H1 (cell line): ENCODE results near the gene SMG1. TPM values are rescaled to one million over a fixed set of nuclear protein-coding genes. Genes with fewer than 3 reads are reported as not detected.

Experiments used
- CTCF ChIA-PET: fragments of 300-600 bp; sonication (Branson Sonifier 250); formaldehyde crosslinking; loops from one replicate; lab custom pipeline; 2021; ENCODE audit not compliant: partially characterized antibody; lab: Charles Lee
- POLR2A ChIA-PET: fragments of 300-600 bp; sonication (Branson Sonifier 250); formaldehyde crosslinking; loops from one replicate; lab custom pipeline; 2021; ENCODE audit warnings: inconsistent platforms; ENCODE audit not compliant: partially characterized antibody; lab: Charles Lee
- DNase-seq, 2 experiments: peaks; one replicate each; pipeline versions ENCODE4 v3.0.0 to v3.0.0-alpha.2; 2010 to 2022; ENCODE audit warnings: low spot score in 2 of 2, low read depth in 1 of 2, mixed read lengths in 1 of 2
- FAIRE-seq: peaks from 2 replicates; lab custom pipeline; 2011; peaks lifted over from hg19 to GRCh38; lab: Jason Lieb, UNC
- H2AFZ ChIP-seq: 2 replicates; pipeline ENCODE4 v1.8.1; 2012; ENCODE audit warnings: low read length, inconsistent platforms
- H2AK5ac ChIP-seq: 2 replicates; pipeline ENCODE4 v1.6.1; 2013; ENCODE audit warnings: low read depth, low read length
- H2BK120ac ChIP-seq: replicated peaks from 2 replicates; pipeline ENCODE3; 2013; ENCODE audit warnings: low read depth, low read length, inconsistent platforms
- H2BK12ac ChIP-seq: 2 replicates; pipeline ENCODE4 v1.6.1; 2013; ENCODE audit warnings: low read depth, low read length
- H2BK15ac ChIP-seq: 2 replicates; pipeline ENCODE4 v1.6.1; 2013; ENCODE audit warnings: low read length
- H2BK20ac ChIP-seq: 2 replicates; pipeline ENCODE4 v1.6.1; 2013; ENCODE audit warnings: low read length
- H2BK5ac ChIP-seq: 2 replicates; pipeline ENCODE4 v1.6.1; 2013; ENCODE audit warnings: low read depth, low read length
- H3K14ac ChIP-seq: 2 replicates; pipeline ENCODE4 v1.6.1; 2013; ENCODE audit warnings: inconsistent platforms; ENCODE audit not compliant: insufficient read length
- H3K18ac ChIP-seq: 2 replicates; pipeline ENCODE4 v1.6.1; 2013; ENCODE audit warnings: low read length; ENCODE audit errors: extremely low read depth
- H3K23ac ChIP-seq: 2 replicates; pipeline ENCODE4 v1.6.1; 2013; ENCODE audit warnings: inconsistent platforms; ENCODE audit not compliant: insufficient read length
- H3K23me2 ChIP-seq: 2 replicates; pipeline ENCODE4 v1.6.1; 2013; ENCODE audit warnings: low read depth, low read length
- H3K27ac ChIP-seq: 2 replicates; pipeline ENCODE4 v1.6.1; 2011; ENCODE audit warnings: low read depth, low read length, inconsistent platforms
- H3K27me3 ChIP-seq, 4 experiments: replicated peaks in 1 of 4; 1 replicate in 1 of 4; 2 replicates in 3 of 4; pipeline versions ENCODE4 v1.6.1 to v1.8.1; 2011 to 2013; ENCODE audit warnings: low read length in 3 of 4, mild to moderate bottlenecking in 3 of 4, inconsistent platforms in 2 of 4, mixed read lengths in 2 of 4, moderate library complexity in 1 of 4; ENCODE audit not compliant: control insufficient read depth in 3 of 4, insufficient read depth in 3 of 4; ENCODE audit errors: extremely low read depth in 1 of 4
- H3K36me3 ChIP-seq, 4 experiments: 2 replicates each; pipeline versions ENCODE4 v1.6.1 to v1.8.1; 2011 to 2013; ENCODE audit warnings: mild to moderate bottlenecking in 4 of 4, low read length in 3 of 4, moderate library complexity in 2 of 4, control low read depth in 1 of 4, inconsistent platforms in 1 of 4; ENCODE audit not compliant: insufficient read depth in 4 of 4, control insufficient read depth in 2 of 4
- H3K4ac ChIP-seq: replicated peaks from 2 replicates; pipeline ENCODE3; 2013; ENCODE audit warnings: low read length, low read depth, mixed read lengths, inconsistent platforms; ENCODE audit not compliant: insufficient read length
- H3K4me1 ChIP-seq, 4 experiments: replicated peaks in 1 of 4; 1 replicate in 1 of 4; 2 replicates in 3 of 4; pipeline versions ENCODE4 v1.6.1 to v1.8.1; 2011 to 2013; ENCODE audit warnings: low read length in 3 of 4, inconsistent platforms in 2 of 4, mixed read lengths in 1 of 4; ENCODE audit not compliant: insufficient read depth in 4 of 4, control insufficient read depth in 3 of 4
- H3K4me2 ChIP-seq, 2 experiments: 2 replicates each; pipeline versions ENCODE4 v1.6.1 to v1.8.1; 2011 to 2013; ENCODE audit warnings: low read depth in 2 of 2, low read length in 2 of 2, control low read depth in 1 of 2, inconsistent platforms in 1 of 2, mild to moderate bottlenecking in 1 of 2; ENCODE audit not compliant: insufficient read depth in 1 of 2
- H3K4me3 ChIP-seq, 4 experiments: fragments of 200-600, 300-600 bp in 1 of 4; sonication (generic), shearing (Covaris generic), sonication (Bioruptor Twin) in 1 of 4; 2 replicates each; pipeline versions ENCODE4 v1.5.1 to v1.8.1; 2011 to 2016; ENCODE audit warnings: low read length in 4 of 4, low read depth in 3 of 4, control low read depth in 2 of 4, inconsistent platforms in 2 of 4, mild to moderate bottlenecking in 2 of 4, mixed read lengths in 1 of 4, moderate library complexity in 1 of 4; ENCODE audit not compliant: insufficient read depth in 2 of 4; ENCODE audit errors: extremely low read depth in 1 of 4
- H3K56ac ChIP-seq: replicated peaks from 2 replicates; pipeline ENCODE3; 2013; ENCODE audit warnings: low read depth, mild to moderate bottlenecking, mixed read lengths, low read length, inconsistent platforms; ENCODE audit not compliant: insufficient read length
- H3K79me1 ChIP-seq: 2 replicates; pipeline ENCODE4 v1.6.1; 2013; ENCODE audit warnings: low read depth, low read length, control low read depth
- H3K79me2 ChIP-seq, 2 experiments: 2 replicates each; pipeline versions ENCODE4 v1.6.1 to v1.8.1; 2012 to 2013; ENCODE audit warnings: low read length in 2 of 2, mild to moderate bottlenecking in 2 of 2, inconsistent platforms in 1 of 2; ENCODE audit not compliant: insufficient read depth in 2 of 2, control insufficient read depth in 1 of 2
- H3K9ac ChIP-seq, 4 experiments: replicated peaks in 1 of 4; 1 replicate in 1 of 4; 2 replicates in 3 of 4; pipeline versions ENCODE4 v1.6.1 to v1.8.1; 2011 to 2013; ENCODE audit warnings: low read depth in 3 of 4, low read length in 3 of 4, control low read depth in 2 of 4, mild to moderate bottlenecking in 2 of 4, moderate library complexity in 2 of 4, inconsistent platforms in 1 of 4; ENCODE audit errors: extremely low read depth in 1 of 4
- H3K9me3 ChIP-seq, 2 experiments: 2 replicates each; pipeline versions ENCODE4 v1.6.1 to v1.8.1; 2012 to 2013; ENCODE audit warnings: mild to moderate bottlenecking in 2 of 2, moderate library complexity in 2 of 2, control low read depth in 1 of 2, inconsistent platforms in 1 of 2, low read depth in 1 of 2, low read length in 1 of 2, mixed read lengths in 1 of 2; ENCODE audit not compliant: insufficient read depth in 2 of 2
- H4K20me1 ChIP-seq, 2 experiments: replicated peaks in 1 of 2; 2 replicates each; pipeline versions ENCODE3 to v1.8.1; 2011 to 2013; ENCODE audit warnings: inconsistent platforms in 2 of 2, low read length in 2 of 2, mild to moderate bottlenecking in 1 of 2; ENCODE audit not compliant: insufficient read depth in 2 of 2, control insufficient read depth in 1 of 2
- H4K5ac ChIP-seq: 2 replicates; pipeline ENCODE4 v1.6.1; 2013; ENCODE audit warnings: low read length, low read depth, mixed read lengths, inconsistent platforms; ENCODE audit not compliant: insufficient read length
- H4K8ac ChIP-seq: 2 replicates; pipeline ENCODE4 v1.8.0; 2013; ENCODE audit warnings: mild to moderate bottlenecking, moderate library complexity, low read length, inconsistent platforms; ENCODE audit not compliant: insufficient read depth; ENCODE audit errors: extremely low read depth
- H4K91ac ChIP-seq: replicated peaks from 2 replicates; pipeline ENCODE3; 2013; ENCODE audit warnings: low read length, mixed read lengths, inconsistent platforms; ENCODE audit not compliant: insufficient read length
- CHD1 ChIP-seq: IDR thresholded peaks from 2 replicates; pipeline ENCODE4 v1.6.1; 2012; ENCODE audit warnings: low read depth, low read length, improper control_type of control experiment
- CTCF ChIP-seq, 3 experiments: IDR thresholded peaks; 1 replicate in 2 of 3; 2 replicates in 1 of 3; pipeline versions ENCODE4 v1.5.1 to v1.6.1; 2011; ENCODE audit warnings: low read length in 3 of 3, mild to moderate bottlenecking in 3 of 3, inconsistent platforms in 2 of 3, low read depth in 1 of 3, moderate library complexity in 1 of 3; ENCODE audit not compliant: insufficient read depth in 1 of 3; ENCODE audit errors: control extremely low read depth in 1 of 3
- FOSL1 ChIP-seq: IDR thresholded peaks from 2 replicates; pipeline ENCODE4 v1.6.1; 2011; ENCODE audit warnings: mild to moderate bottlenecking, low read depth, low read length, moderate library complexity; ENCODE audit not compliant: insufficient read depth
- GABPA ChIP-seq: IDR thresholded peaks from 2 replicates; pipeline ENCODE4 v1.6.1; 2011; ENCODE audit warnings: mild to moderate bottlenecking, low read length, moderate library complexity, borderline replicate concordance; ENCODE audit not compliant: insufficient read depth
- JUND ChIP-seq: IDR thresholded peaks from 2 replicates; pipeline ENCODE4 v1.6.1; 2011; ENCODE audit warnings: mild to moderate bottlenecking, improper control_type of control experiment, low read length
- POLR2A ChIP-seq, 2 experiments: IDR thresholded peaks; 1 replicate in 1 of 2; 2 replicates in 1 of 2; pipeline ENCODE4 v1.6.1; 2011; ENCODE audit warnings: low read depth in 2 of 2, low read length in 2 of 2, mild to moderate bottlenecking in 2 of 2; ENCODE audit errors: control extremely low read depth in 1 of 2
- RAD21 ChIP-seq, 2 experiments: IDR thresholded peaks in 1 of 2; conservative IDR thresholded peaks in 1 of 2; 2 replicates each; pipeline ENCODE4 v1.6.1; 2011; ENCODE audit warnings: low read depth in 2 of 2, low read length in 2 of 2, improper control_type of control experiment in 1 of 2, inconsistent platforms in 1 of 2, mild to moderate bottlenecking in 1 of 2, moderate library complexity in 1 of 2
- SP4 ChIP-seq: IDR thresholded peaks from 2 replicates; pipeline ENCODE4 v1.6.1; 2012; ENCODE audit warnings: low read length, inconsistent platforms
- YY1 ChIP-seq: IDR thresholded peaks from 2 replicates; pipeline ENCODE4 v1.6.1; 2011; ENCODE audit warnings: low read depth, mild to moderate bottlenecking, low read length
- ZNF274 ChIP-seq: IDR thresholded peaks from 2 replicates; pipeline ENCODE4 v1.7.0; 2012; ENCODE audit warnings: low read length, borderline replicate concordance; ENCODE audit errors: extremely low read depth
- WGBS, 2 experiments: shearing (Covaris generic) in 1 of 2; methylation state at CpG; one replicate each; pipeline versions ENCODE4 v1.1.6 to v1.1.7; 2013 to 2015; ENCODE audit warnings: low lambda C conversion rate in 2 of 2, mixed read lengths in 2 of 2, inconsistent platforms in 1 of 2, low coverage in 1 of 2, missing lambda C conversion rate in 1 of 2; ENCODE audit not compliant: insufficient replicate concordance in 2 of 2, insufficient coverage in 1 of 2, insufficient read length in 1 of 2; ENCODE audit errors: extremely low coverage in 1 of 2, missing lambda C conversion rate in 1 of 2; 5-methylcytosine and 5-hydroxymethylcytosine counted together
- polyA plus RNA-seq, 7 experiments: library from polyadenylated mRNA; depleted of rRNA in 3 of 7; stranded (reverse) in 5 of 7; unstranded in 2 of 7; fragments of >200 nt in 5 of 7; fragments of 200-250 nt in 2 of 7; gene quantifications; 1 replicate in 5 of 7; 2 replicates in 1 of 7; 4 replicates in 1 of 7; pipeline versions ENCODE4 v1.2.1 to v1.2.3, GENCODE V29; 2011 to 2013; ENCODE audit warnings: missing spikeins in 2 of 7, mixed read lengths in 2 of 7
- total RNA-seq: library from RNA; stranded (reverse); fragmentation: NEBNext Ultra II Directional; extraction: Animal tissue kit (Norgen Biotek cat#: 25700); gene quantifications from 2 replicates; pipeline ENCODE4 v1.2.1, GENCODE V29; 2021
- TF ChIP-seq, protein P1 (sequence below): IDR thresholded peaks from 2 replicates; pipeline ENCODE4 v1.6.1; 2011; ENCODE audit warnings: low read depth, mild to moderate bottlenecking, low read length; ENCODE audit not compliant: insufficient read depth

SMG1 gene
- total and polyA plus RNA-seq, 2 of the 8 experiments (the other 6 are each of a cell fraction or from before 2014, with no cell fraction given), result 14.9 to 90.6 TPM

- no peaks in the 10 kb centered on the region; a peak in 1 of 7 replicates for H3K4me1 ChIP-seq
- H2BK12ac ChIP-seq, result no peak overlapping the region
- no peak overlapping the region for H3K56ac ChIP-seq
- H4K5ac ChIP-seq, result no peak overlapping the region
- no peak overlapping the region for H2BK120ac ChIP-seq
- H3K9ac ChIP-seq, result no peak overlapping the region
- ChIA-PET POLR2A (interaction anchor here (0.9 to 1.6 kb wide), 2 partner anchors 25 to 168 kb away, joined by 3 read pairs; partner anchors contain the start of genes RPS15A and TMC7), CTCF (interaction anchor here (0.6 to 1.5 kb wide), 6 partner anchors 11 to 140 kb away, joined by 3 to 4 read pairs (median 3); no protein-coding TSS in a partner anchor)
- H4K20me1 ChIP-seq, result no peaks in the 10 kb centered on the region
- no peak overlapping the region for H3K14ac ChIP-seq
- FAIRE-seq (no peak), DNase-seq (no peak)
- H3K27ac ChIP-seq, result no peak overlapping the region
- no peaks in the 10 kb centered on the region for H3K36me3 ChIP-seq
- no peak overlapping the region for H3K4me3 ChIP-seq
- H2AK5ac ChIP-seq, result no peak overlapping the region
- H2BK20ac ChIP-seq, result no peak overlapping the region
- no peaks in the 10 kb centered on the region for H3K9me3 ChIP-seq
- no peak overlapping the region for H4K91ac ChIP-seq
- no peaks in the 10 kb centered on the region for H3K23me2 ChIP-seq
- H3K79me2 ChIP-seq, result no peaks in the 10 kb centered on the region
- 0 out of 2 replicates have a peak overlapping the region, but pooled peaks have one; percentile 61 for H2AFZ ChIP-seq
- WGBS, 2 experiments, result 76% methylated on average over 2 of the region's 2 CpGs; no CpG with 5 or more reads in 1 of the 2 experiments
- H3K4me2 ChIP-seq, result no peak overlapping the region
- H2BK5ac ChIP-seq, result no peak overlapping the region
- no peak overlapping the region for H3K23ac ChIP-seq
- 0 out of 7 replicates have a peak, but pooled peaks cover 0 to 3% (median 0%) of the 10 kb centered on the region in 4 experiments for H3K27me3 ChIP-seq
- H3K4ac ChIP-seq, result no peak overlapping the region
- no peaks in the 10 kb centered on the region for H3K79me1 ChIP-seq
- H4K8ac ChIP-seq, result no peak overlapping the region
- H2BK15ac ChIP-seq, result no peak overlapping the region
- no peak overlapping the region for H3K18ac ChIP-seq
- TF ChIP-seq POLR2A (IDR thresholded peaks at IDR 0.05; ENCODE audit: control extremely low read depth in 1 of 2, low read depth in 2 of 2, low read length in 2 of 2) (no peak), CTCF (IDR thresholded peaks at IDR 0.05; ENCODE audit: control extremely low read depth in 1 of 3, insufficient read depth in 1 of 3, low read depth in 1 of 3, low read length in 3 of 3) (no peak), GABPA (no peak), RAD21 (IDR thresholded peaks at IDR 0.05 in 1 of 2, conservative IDR thresholded peaks at IDR 0.05 in 1 of 2; ENCODE audit: low read depth in 2 of 2, low read length in 2 of 2) (no peak), FOSL1 (no peak), ZNF274 (no peak), YY1 (no peak), JUND (no peak), CHD1 (no peak), SP4 (no peak)
- TF ChIP-seq, protein P1, sequence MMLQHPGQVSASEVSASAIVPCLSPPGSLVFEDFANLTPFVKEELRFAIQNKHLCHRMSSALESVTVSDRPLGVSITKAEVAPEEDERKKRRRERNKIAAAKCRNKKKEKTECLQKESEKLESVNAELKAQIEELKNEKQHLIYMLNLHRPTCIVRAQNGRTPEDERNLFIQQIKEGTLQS, result no peak
These were observed 32.4 kb upstream of the SMG1 start for GRCh38 chr16:18958621-18959029.
